CD4-positive, alpha-beta T cell treated with Interleukin-17A for 4 hours (primary cell): ENCODE data around the gene CFAP97D1.

ENCODE experiments used
- DNase-seq: peaks from one replicate; pipeline ENCODE4 v3.0.0-alpha.2; 2020; ENCODE audit warnings: mixed read lengths

Gene CFAP97D1

GRCh38 chr17:43780135-43780534 is at the start of gene CFAP97D1:
Gene CFAP97D1 (plus strand): TSS chr17:43780435. CDS start chr17:43780463, 28 bp downstream.
- DNase-seq: no peak

- no peak for DNase-seq
These were observed 47.3 kb upstream of the CFAP97D1 start for GRCh38 chr17:43732958-43733357.

GRCh38 chr17:43733956-43734355 is 46.3 kb upstream of the CFAP97D1 start:
- DNase-seq: no peak

- DNase-seq: no peak
These were observed 45.9 kb upstream of the CFAP97D1 start for GRCh38 chr17:43734376-43734775.

- DNase-seq: no peak
These were observed 43.8 kb upstream of the CFAP97D1 start for GRCh38 chr17:43736389-43736788.

GRCh38 chr17:43737722-43738121 is 42.5 kb upstream of the CFAP97D1 start:
- DNase-seq: no peak

GRCh38 chr17:43740541-43740940 is 39.7 kb upstream of the CFAP97D1 start:
- DNase-seq: no peak

GRCh38 chr17:43741636-43742035 is 38.6 kb upstream of the CFAP97D1 start:
- no peak for DNase-seq

- no peak for DNase-seq
These were observed 34.7 kb upstream of the CFAP97D1 start for GRCh38 chr17:43745541-43745940.

GRCh38 chr17:43750153-43750552 is 30.1 kb upstream of the CFAP97D1 start:
- no peak for DNase-seq

GRCh38 chr17:43753493-43754129 is 26.6 kb upstream of the CFAP97D1 start:
- DNase-seq: no peak

- no peak for DNase-seq
These were observed 25.3 kb upstream of the CFAP97D1 start for GRCh38 chr17:43754947-43755346.

GRCh38 chr17:43755389-43755875 is 24.8 kb upstream of the CFAP97D1 start:
- no peak for DNase-seq

- no peak for DNase-seq
These were observed 24.0 kb upstream of the CFAP97D1 start for GRCh38 chr17:43756201-43756600.

GRCh38 chr17:43757171-43757660 is 23.0 kb upstream of the CFAP97D1 start:
- no peak for DNase-seq

- no peak for DNase-seq
These were observed 22.1 kb upstream of the CFAP97D1 start for GRCh38 chr17:43758086-43758485.

- DNase-seq: no peak
These were observed 21.6 kb upstream of the CFAP97D1 start, which contains the start of gene SOST for GRCh38 chr17:43758497-43759174. Gene SOST (minus strand): TSS chr17:43758791. CDS start chr17:43758741, 50 bp downstream.

GRCh38 chr17:43759836-43760235 is 20.4 kb upstream of the CFAP97D1 start:
- no peak for DNase-seq

GRCh38 chr17:43760254-43760852 is 19.9 kb upstream of the CFAP97D1 start:
- DNase-seq: peak; percentile 93

- DNase-seq: peak; percentile 68
These were observed 13.7 kb upstream of the CFAP97D1 start for GRCh38 chr17:43766413-43767052.

GRCh38 chr17:43767053-43767712 is 13.1 kb upstream of the CFAP97D1 start:
- DNase-seq: no peak

GRCh38 chr17:43767713-43768059 is 12.5 kb upstream of the CFAP97D1 start:
- no peak for DNase-seq

- DNase-seq: no peak
These were observed 11.9 kb upstream of the CFAP97D1 start for GRCh38 chr17:43768382-43768781.
